Embryonic facial prominence (tissue), 1 donor: ENCODE results near the gene PIM1.
"Not testable (repeated sequence)": the region's sequence is repeated elsewhere in the genome, so short reads cannot be mapped to it uniquely, and the experiment has no call there.

Experiments
- DNase-seq: peaks from one replicate; pipeline ENCODE4 v3.0.0-alpha.2; 2016; ENCODE audit errors: extremely low spot score

Gene PIM1

GRCh38 chr6:37169496-37170272 is at the start of gene PIM1:
TSS of gene PIM1 (plus strand) at chr6:37170152. CDS start at chr6:37170576, 424 bp downstream.
- DNase-seq, result peak; percentile 97

- DNase-seq, result no peak
Observed at GRCh38 chr6:37121556-37121955, 48.4 kb upstream of the PIM1 start.

- DNase-seq, result no peak
Observed at GRCh38 chr6:37122861-37123260, 47.1 kb upstream of the PIM1 start.

GRCh38 chr6:37123957-37124729 is 45.8 kb upstream of the PIM1 start:
- no peak for DNase-seq

- no peak for DNase-seq
Observed at GRCh38 chr6:37125774-37126492, 44.0 kb upstream of the PIM1 start.

GRCh38 chr6:37126493-37126958 is 43.4 kb upstream of the PIM1 start:
- no peak for DNase-seq

- no peak for DNase-seq
Observed at GRCh38 chr6:37126961-37127616, 42.9 kb upstream of the PIM1 start.

GRCh38 chr6:37127961-37128862 is 41.7 kb upstream of the PIM1 start:
- no peak for DNase-seq

GRCh38 chr6:37128863-37129443 is 41.0 kb upstream of the PIM1 start:
- not testable (repeated sequence) for DNase-seq

- no peak for DNase-seq
Observed at GRCh38 chr6:37129566-37129965, 40.4 kb upstream of the PIM1 start.

GRCh38 chr6:37130704-37131103 is 39.2 kb upstream of the PIM1 start:
- no peak for DNase-seq

- DNase-seq, result no peak
Observed at GRCh38 chr6:37131104-37131959, 38.6 kb upstream of the PIM1 start.

GRCh38 chr6:37131960-37132253 is 38.0 kb upstream of the PIM1 start:
- no peak for DNase-seq

GRCh38 chr6:37134036-37134395 is 35.9 kb upstream of the PIM1 start:
- no peak for DNase-seq

- DNase-seq, result no peak
Observed at GRCh38 chr6:37134396-37135191, 35.4 kb upstream of the PIM1 start.

- no peak for DNase-seq
Observed at GRCh38 chr6:37135835-37136694, 33.9 kb upstream of the PIM1 start.

- DNase-seq, result no peak
Observed at GRCh38 chr6:37136821-37137200, 33.1 kb upstream of the PIM1 start.
